Mononuclear cell (primary cell): ENCODE measurements around the gene MRTFB. TPM values are rescaled to one million over a fixed set of nuclear protein-coding genes. Genes with fewer than 3 reads are reported as not detected.

Experiments
- H3K27me3 ChIP-seq: 2 replicates; pipeline ENCODE4 v1.6.0; 2011; ENCODE audit warnings: low read length, control low read depth; ENCODE audit not compliant: insufficient read depth
- H3K4me1 ChIP-seq: 2 replicates; pipeline ENCODE4 v1.5.1; 2011; ENCODE audit warnings: mild to moderate bottlenecking, low read length, control low read depth; ENCODE audit not compliant: insufficient read depth
- H3K4me3 ChIP-seq: 2 replicates; pipeline ENCODE4 v1.5.1; 2011; ENCODE audit warnings: mild to moderate bottlenecking, low read length, moderate library complexity
- H3K9me3 ChIP-seq: 2 replicates; pipeline ENCODE4 v1.5.1; 2011; ENCODE audit warnings: low read depth, mild to moderate bottlenecking, control low read depth, low read length
- total RNA-seq: library from RNA; depleted of rRNA; stranded (reverse); fragments of >200 nt; gene quantifications from one replicate; pipeline ENCODE4 v1.2.3, GENCODE V29; 2012

The MRTFB gene
- total RNA-seq, 1 donor: 7.1 TPM

DNA sequence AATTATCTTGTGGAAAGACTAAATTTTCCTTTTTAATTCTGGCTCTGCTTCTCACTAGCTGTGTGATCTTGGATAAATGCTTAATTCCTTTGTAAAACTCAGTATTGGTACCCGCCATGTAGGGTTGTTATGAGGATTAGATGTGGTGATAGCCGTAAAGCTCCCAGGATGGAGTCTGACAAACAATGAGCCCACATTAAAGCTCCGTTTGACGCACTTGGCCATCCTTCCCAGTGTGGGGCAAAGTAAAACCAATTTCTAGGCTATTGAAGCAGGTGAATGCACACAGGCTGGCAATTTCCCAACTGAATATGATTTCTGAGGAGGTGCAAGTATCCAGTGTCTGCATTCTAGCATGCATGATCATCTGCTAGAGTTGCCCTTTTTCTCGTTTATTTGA, 123.6 kb downstream of the MRTFB start:
- H3K27me3 ChIP-seq: no peaks in the 10 kb centered on the region
- peaks cover 31% of the 10 kb centered on the region for H3K4me1 ChIP-seq
- H3K9me3 ChIP-seq: no peaks in the 10 kb centered on the region
- H3K4me3 ChIP-seq: no peak overlapping the region

DNA sequence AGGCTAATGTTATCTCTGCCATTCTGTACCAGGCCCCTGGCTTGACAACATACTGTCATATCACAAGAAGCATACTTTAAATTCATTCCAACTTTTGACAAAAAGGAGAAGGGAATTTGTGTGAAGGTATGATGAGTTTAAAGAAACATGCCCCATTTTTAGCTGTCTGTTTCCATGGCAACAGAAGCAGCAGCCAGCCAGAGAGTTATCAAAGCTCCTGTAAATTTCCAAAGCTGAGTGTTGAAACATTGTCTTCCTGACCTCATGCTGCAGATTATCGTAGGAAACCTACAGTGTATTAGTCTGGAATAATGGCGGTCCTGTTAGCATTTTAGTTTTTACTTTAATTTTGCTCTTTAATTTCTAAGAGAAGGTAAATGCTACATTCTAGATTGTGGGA, 124.9 kb downstream of the MRTFB start:
- Histone ChIP-seq H3K27me3 (no peaks in the 10 kb centered on the region), H3K4me1 (peaks cover 31% of the 10 kb centered on the region), H3K9me3 (no peaks in the 10 kb centered on the region), H3K4me3 (no peak overlapping the region)

DNA sequence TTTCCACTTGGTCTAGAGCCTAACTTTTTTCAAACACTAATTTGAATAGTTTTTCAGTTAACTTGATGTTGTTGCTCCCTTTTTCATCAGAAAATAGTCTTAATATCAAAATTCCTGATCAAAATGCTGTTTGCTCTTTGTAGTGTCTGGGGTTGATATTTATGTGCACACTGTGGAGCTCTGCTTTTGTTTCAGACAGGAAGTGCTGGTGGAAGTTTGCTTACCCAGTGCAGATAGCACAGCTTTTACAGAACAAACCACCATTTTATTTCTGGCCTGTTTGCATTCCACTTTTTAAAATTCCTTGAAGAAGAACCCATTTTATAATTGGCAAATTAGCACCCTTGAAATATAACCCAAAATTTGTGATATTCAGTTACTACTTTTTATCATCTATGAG, 125.4 kb downstream of the MRTFB start:
- H3K27me3 ChIP-seq: no peaks in the 10 kb centered on the region
- peaks cover 31% of the 10 kb centered on the region for H3K4me1 ChIP-seq
- no peak overlapping the region for H3K4me3 ChIP-seq
- H3K9me3 ChIP-seq: no peaks in the 10 kb centered on the region

DNA sequence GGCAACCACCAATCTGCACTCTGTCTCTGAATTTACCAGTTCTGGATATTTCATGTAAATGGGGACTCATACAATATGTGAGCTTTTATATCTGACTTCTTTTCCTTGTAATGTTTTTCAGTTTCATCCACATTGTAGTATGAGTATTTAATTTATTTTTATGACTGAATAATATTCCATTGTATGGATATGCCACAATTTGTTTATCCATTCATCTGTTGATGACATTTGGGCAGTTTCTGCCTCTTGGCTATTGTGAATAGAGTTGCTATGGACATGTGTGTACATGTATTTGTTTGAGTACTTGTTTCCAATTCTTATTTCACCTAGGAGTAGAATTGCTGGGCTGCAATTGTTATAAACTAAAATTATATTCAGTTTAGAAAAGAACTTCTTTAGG, 126.9 kb downstream of the MRTFB start:
- H3K9me3 ChIP-seq: no peaks in the 10 kb centered on the region
- H3K27me3 ChIP-seq: no peaks in the 10 kb centered on the region
- peaks cover 31% of the 10 kb centered on the region for H3K4me1 ChIP-seq

DNA sequence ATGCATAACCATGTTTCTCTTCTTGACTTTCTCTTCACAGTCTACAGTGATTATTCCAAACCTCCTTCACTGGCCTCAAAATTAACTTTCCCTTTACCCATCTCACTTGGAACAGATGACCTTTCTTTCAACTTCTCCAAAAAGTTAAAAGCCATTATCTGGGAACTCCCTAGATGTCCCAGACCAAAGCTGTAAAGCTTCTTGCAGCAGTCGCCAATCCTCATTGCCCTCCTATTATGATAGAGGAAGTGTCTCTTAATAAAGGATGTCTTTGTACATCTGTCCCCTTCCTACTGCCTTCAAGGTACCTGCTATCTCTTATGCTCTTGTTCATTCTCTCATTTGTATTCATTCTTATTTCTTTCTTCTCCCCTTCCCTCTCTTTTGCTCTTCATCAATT, 127.5 kb downstream of the MRTFB start:
- no peak overlapping the region for H3K4me3 ChIP-seq
- peaks cover 26% of the 10 kb centered on the region for H3K4me1 ChIP-seq
- H3K27me3 ChIP-seq: no peaks in the 10 kb centered on the region
- no peaks in the 10 kb centered on the region for H3K9me3 ChIP-seq

More for the DNA sequence above, 126.9 kb downstream of the MRTFB start:
- H3K4me3 ChIP-seq: no peak overlapping the region

DNA sequence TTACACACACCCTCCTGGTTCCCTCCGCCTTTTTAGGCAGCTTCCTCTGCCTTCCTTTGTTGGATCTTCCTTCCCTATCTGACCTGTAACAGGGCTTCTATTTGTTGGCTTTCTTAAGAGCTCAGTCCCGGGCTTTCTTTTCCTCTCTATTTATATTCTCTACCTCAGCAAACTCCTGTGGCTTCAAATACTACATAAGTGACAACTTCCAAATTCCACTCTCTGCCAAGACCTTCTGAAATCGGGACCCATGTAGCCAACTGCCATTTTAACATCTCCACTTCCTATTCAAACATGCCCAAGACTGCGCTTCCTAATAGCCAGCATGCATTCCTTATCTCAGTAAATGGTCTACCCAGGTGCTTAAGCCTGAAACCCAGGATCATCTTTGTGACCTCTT, 128.1 kb downstream of the MRTFB start:
- Histone ChIP-seq H3K9me3 (no peaks in the 10 kb centered on the region), H3K4me1 (peaks cover 25% of the 10 kb centered on the region), H3K27me3 (no peaks in the 10 kb centered on the region), H3K4me3 (no peak overlapping the region)

DNA sequence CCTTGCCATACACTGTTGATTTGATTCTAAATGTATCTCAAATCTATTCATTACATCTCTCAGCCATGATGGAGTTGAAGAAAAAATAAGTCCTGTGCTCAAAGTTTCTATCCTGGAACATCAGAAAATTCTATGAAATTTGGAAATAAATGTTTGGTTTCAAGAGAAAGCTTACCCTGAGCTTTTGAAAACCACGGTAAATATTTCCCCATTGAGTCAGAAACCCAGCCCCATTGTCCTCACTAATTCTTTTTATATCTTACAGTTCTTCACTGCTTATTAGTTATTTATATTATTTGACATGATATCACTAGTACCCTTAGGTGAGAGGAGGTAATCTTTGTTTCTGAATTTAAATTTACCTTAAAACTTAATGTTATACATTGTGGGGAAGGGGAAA, 128.5 kb downstream of the MRTFB start:
- Histone ChIP-seq H3K27me3 (no peaks in the 10 kb centered on the region), H3K4me1 (peaks cover 25% of the 10 kb centered on the region), H3K9me3 (no peaks in the 10 kb centered on the region), H3K4me3 (no peak overlapping the region)

DNA sequence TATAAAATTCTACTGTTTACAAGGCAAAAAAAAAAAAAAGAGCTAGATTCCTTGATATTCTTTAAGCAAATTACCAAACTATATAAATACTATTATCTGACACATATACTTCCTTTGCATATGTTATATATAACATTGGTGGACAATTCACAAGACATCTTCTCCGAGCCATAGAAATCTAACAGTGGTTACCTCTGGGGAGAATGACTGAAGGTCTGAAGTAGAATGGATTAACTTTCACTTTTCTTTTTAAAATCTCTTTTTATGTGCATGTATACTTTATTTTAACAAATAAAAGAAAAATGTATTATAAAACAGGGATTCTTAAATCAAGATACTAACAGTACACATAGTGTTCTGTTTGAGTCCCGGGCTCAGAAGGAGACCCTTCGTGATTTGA, 131.0 kb downstream of the MRTFB start:
- Histone ChIP-seq H3K27me3 (no peaks in the 10 kb centered on the region), H3K9me3 (no peaks in the 10 kb centered on the region), H3K4me3 (no peak overlapping the region), H3K4me1 (peaks cover 18% of the 10 kb centered on the region)

DNA sequence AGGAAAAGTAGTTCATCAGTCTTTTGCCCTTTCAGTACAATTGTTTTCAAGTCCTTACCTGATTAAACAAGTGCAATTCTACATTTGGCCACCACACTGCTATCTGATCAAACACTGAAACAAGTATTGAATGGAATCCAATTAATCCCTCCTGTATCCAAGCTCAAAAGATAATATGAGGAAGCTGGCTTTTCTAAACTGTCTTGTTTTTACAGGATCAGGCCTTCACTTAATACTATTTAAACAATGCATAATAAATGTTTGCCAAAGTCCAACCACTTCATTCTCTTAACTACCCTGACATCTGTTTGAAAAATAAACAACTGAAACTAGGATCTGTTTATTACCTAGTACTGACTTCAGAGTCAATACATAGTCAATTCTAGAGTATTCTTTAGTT, 131.6 kb downstream of the MRTFB start:
- Histone ChIP-seq H3K27me3 (no peaks in the 10 kb centered on the region), H3K9me3 (no peaks in the 10 kb centered on the region), H3K4me1 (peaks cover 18% of the 10 kb centered on the region), H3K4me3 (no peak overlapping the region)

DNA sequence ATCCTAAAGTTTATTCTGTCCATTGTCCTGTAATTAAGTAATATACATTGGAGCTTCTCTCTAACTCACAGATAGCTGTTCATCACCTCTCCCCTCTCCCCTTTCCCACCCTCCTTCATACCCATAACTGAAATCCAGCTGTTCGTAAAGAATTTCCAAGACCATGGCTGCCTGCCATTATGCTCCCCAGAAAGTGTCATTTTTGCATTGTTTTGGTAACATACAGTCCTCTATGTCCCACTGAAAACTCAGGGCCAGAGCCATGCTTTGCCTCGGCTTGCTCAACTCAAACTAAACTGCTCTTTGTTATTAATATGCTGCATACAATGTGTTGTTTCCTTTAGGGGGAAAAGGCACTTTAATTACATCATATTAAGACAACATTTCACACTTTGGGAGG, 132.0 kb downstream of the MRTFB start:
- no peaks in the 10 kb centered on the region for H3K27me3 ChIP-seq
- H3K4me1 ChIP-seq: peaks cover 14% of the 10 kb centered on the region
- H3K9me3 ChIP-seq: no peaks in the 10 kb centered on the region
- no peak overlapping the region for H3K4me3 ChIP-seq

DNA sequence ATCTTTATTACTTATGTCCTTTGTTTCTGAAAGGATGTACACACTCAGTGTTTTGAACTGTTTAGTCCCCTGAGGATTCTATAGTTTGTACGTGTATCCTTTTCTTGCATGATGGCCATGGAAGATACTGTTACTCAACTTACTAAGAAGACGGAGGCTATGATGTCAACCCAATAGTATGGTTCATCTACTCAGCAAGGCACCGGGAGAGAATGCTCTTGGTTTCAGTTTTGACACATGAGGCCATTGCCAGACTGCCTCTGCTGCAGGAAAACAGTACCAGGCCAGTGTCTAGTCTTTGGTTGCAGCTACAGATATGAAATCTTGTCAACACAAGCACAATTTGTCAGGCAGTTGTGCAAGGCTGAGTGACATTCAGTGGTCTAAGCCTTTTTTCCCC, 134.5 kb downstream of the MRTFB start:
- Histone ChIP-seq H3K4me1 (no peaks in the 10 kb centered on the region), H3K4me3 (no peak overlapping the region), H3K27me3 (no peaks in the 10 kb centered on the region), H3K9me3 (no peaks in the 10 kb centered on the region)

DNA sequence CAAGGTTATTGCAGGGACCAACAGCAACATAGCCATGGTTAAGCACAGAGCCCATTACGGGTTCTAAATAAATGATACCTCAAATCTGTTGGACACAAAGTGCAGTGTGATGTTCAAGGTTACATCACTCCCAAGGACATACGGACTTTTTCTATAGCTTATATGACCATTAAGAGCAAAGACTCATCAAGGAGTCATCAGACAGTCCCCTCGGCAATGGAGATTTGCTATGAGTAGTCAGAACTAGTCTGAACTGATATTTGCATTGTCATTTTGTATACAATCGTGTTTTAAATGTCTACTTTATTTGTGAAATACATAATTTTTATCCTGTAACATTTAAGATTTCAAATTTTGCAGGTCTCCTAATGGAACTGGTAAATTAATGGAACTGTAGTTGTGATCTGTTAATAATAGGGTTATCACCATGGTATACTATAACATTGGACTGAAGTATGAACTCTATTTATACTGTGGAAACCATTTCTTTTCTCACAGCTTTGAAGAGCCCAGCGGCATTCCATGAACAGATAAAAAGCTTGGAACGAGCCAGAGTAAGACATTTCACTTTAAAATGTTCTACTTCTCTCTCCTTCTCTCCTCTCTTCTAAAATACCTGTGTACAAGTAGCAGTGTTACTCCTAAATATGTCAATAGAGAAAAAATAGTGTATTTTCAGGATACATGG, 140.9 kb downstream of the MRTFB start:
- no peaks in the 10 kb centered on the region for H3K9me3 ChIP-seq
- no peak overlapping the region for H3K4me3 ChIP-seq

DNA sequence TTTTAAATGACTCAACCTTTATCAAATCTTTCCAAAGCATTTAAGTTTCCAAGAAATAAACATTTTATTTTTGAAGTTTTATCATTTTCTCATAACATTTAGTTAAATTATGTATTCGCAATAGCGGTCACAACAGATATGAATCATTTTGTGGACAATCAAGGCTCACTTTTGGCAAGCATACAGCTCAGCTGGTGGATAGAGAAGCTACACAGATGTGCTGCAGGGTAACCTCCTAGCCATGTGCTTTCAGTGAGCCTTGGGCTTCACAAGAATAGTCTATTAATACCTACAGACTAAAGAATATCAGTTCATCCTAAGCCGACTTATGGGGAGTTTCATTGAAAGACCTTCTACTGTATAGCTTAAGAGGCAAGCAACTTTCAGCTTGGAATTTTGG, 144.8 kb downstream of the MRTFB start:
- H3K27me3 ChIP-seq: no peaks in the 10 kb centered on the region
- H3K4me3 ChIP-seq: no peak overlapping the region
- no peaks in the 10 kb centered on the region for H3K9me3 ChIP-seq
- H3K4me1 ChIP-seq: no peaks in the 10 kb centered on the region

More for the DNA sequence above, 140.9 kb downstream of the MRTFB start:
- Histone ChIP-seq H3K4me1 (no peaks in the 10 kb centered on the region), H3K27me3 (no peaks in the 10 kb centered on the region)

DNA sequence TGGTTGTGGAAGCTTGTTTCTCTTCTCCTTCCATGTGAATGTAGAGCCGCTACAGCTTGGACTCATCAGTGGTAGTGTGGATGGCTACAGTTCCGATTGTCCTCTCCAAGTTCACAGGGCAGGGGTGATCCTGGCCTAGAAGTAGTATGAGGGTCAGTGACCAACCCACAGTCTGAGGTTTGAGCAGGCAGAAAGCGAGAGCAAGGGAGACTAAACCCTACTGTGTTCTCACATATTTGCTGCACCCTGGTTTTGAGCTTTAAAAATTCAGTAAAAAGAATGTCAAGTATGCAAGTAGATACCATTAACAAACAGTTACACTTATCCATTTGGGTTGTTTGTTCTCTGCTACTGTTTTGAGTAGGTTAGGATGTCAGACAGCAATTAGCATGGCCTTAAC, 148.9 kb downstream of the MRTFB start:
- H3K4me1 ChIP-seq: no peaks in the 10 kb centered on the region

DNA sequence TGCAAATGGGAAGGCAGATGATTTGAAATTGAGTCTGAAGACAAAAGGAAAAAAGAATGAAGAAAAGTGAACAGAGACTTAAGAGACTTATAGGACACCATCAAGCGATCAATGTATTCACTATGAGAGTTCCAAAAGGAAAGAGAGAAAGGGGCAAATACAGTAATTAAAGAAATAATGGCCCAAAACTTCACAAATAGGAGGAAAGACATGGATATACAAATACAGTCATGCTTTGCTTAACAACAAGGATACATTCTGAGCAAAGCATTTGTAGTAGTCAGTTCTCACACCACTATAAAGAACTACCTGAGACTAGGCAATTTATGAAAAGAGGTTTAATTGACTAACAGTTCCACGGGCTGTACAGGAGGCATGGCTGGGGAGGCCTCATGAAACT, 152.5 kb downstream of the MRTFB start:
- Histone ChIP-seq H3K4me1 (no peaks in the 10 kb centered on the region), H3K9me3 (no peaks in the 10 kb centered on the region), H3K27me3 (no peaks in the 10 kb centered on the region), H3K4me3 (no peak overlapping the region)

More for the DNA sequence above, 148.9 kb downstream of the MRTFB start:
- no peaks in the 10 kb centered on the region for H3K9me3 ChIP-seq
- no peaks in the 10 kb centered on the region for H3K27me3 ChIP-seq
- no peak overlapping the region for H3K4me3 ChIP-seq

DNA sequence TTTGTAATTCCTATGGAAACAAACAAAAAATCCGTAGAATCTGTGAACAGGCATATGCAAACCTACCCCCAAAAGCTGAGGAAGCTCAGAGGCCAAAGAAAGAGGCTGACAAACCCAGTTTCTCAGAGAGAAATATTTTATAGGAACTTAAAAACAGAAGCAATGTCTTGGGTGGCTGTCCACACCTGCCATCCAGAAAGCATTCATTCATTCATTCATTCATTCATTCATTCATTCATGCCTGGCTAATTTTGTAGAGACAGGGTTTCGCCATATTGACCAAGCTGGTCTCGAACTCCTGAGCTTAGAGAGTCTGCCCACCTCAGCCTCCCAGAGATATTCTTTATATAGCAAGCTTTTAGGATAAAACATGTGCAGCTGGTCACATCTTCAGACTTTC, 154.3 kb downstream of the MRTFB start:
- Histone ChIP-seq H3K27me3 (no peaks in the 10 kb centered on the region), H3K4me3 (no peak overlapping the region), H3K9me3 (no peaks in the 10 kb centered on the region)

More for the DNA sequence above, 154.3 kb downstream of the MRTFB start:
- H3K4me1 ChIP-seq: no peaks in the 10 kb centered on the region
